ENCODE data around the gene CPEB4. TPM values are rescaled to one million over a fixed set of nuclear protein-coding genes. Genes with fewer than 3 reads are reported as not detected.

CPEB4 gene
- total RNA-seq, 1 experiment from 2014 or later = 26.6 TPM

DNA sequence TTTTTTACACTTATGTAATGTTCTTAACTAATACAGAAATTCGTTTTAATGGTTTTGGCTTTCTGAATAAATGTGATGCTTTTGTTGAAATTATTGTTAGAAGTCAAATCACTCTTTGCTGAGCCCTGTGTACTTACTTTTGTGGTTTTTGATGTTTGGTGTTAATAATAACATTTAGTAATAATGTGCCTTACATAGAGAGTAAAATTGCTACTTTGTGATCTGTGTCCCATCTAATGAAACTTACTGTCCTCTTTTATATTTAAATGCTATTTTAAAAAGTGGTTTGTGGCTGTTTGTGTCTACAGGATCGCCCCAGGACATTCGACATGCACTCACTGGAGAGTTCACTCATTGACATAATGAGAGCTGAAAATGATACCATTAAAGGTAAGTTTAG, 22.1 kb downstream of the CPEB4 start:
- no peak for DNase-seq (ENCODE audit: extremely low read depth, low read depth)

GRCh38 chr5:173911623-173912022, 23.5 kb downstream of the CPEB4 start:
- DNase-seq (ENCODE audit: extremely low read depth, low read depth) = no peak

GRCh38 chr5:173913686-173914321, 25.7 kb downstream of the CPEB4 start:
- DNase-seq (ENCODE audit: extremely low read depth, low read depth) = no peak

- no peak for DNase-seq (ENCODE audit: extremely low read depth, low read depth)
These were observed 27.3 kb downstream of the CPEB4 start for GRCh38 chr5:173915310-173916014.

- DNase-seq (ENCODE audit: extremely low read depth, low read depth) = no peak
These were observed 28.1 kb downstream of the CPEB4 start for GRCh38 chr5:173916233-173916632.

GRCh38 chr5:173917788-173918786, 29.9 kb downstream of the CPEB4 start:
- DNase-seq (ENCODE audit: extremely low read depth, low read depth) = peak; percentile 80

- DNase-seq (ENCODE audit: extremely low read depth, low read depth) = no peak
These were observed 31.3 kb downstream of the CPEB4 start for GRCh38 chr5:173919443-173919842.

- no peak for DNase-seq (ENCODE audit: extremely low read depth, low read depth)
These were observed 32.0 kb downstream of the CPEB4 start for GRCh38 chr5:173920024-173920753.

DNA sequence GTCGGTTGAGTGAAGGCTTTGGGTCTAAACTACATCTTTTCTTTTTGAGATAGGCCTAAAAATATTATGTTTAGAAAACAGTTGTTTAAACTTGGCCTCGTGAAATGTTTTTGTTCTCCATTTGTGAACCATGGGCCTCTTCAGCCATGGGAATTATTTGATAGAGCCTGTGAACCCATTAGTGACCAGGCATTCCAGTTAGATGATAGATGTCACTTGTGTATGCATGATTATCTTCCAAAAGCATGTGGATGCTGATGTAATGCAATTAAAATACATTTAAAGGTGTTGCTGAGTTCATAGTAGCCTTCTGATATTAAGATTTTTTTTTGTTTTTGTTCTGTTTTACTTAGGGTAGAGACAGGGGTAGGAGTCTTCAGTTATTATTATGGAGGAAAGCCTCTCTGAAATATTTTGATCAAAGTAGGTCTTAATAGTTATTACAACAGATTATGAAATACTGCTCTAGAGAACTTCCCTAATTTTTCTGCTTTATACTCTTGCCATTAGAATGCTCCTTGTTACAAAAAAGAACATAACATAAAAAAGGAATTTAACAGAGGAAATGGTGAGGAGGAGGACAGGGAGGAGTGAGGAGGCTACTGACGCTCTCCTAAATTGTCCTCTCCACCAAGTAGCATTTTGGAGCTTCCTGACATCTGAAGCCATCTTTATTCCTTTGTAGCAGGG, 32.9 kb downstream of the CPEB4 start:
- no peak for DNase-seq (ENCODE audit: extremely low read depth, low read depth)

DNA sequence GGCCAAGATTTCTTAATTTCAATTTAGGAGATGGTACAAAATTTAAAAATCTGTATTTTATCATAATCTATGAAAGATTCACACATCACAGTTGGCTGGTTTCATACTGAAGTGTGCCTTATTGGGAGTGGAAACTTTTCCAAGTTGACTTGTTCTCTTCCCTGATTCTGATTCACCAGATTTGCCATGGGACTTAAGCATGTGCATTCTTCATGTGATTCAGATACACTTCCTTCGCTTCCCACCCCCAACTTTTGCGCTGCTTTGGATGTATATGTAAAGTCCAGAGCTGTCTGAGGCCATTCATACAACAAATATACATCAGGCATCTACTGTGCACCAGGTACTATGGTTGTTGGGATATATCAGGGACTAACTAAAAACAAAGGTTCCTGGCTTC, 34.4 kb downstream of the CPEB4 start:
- no peak for DNase-seq (ENCODE audit: extremely low read depth, low read depth)

DNA sequence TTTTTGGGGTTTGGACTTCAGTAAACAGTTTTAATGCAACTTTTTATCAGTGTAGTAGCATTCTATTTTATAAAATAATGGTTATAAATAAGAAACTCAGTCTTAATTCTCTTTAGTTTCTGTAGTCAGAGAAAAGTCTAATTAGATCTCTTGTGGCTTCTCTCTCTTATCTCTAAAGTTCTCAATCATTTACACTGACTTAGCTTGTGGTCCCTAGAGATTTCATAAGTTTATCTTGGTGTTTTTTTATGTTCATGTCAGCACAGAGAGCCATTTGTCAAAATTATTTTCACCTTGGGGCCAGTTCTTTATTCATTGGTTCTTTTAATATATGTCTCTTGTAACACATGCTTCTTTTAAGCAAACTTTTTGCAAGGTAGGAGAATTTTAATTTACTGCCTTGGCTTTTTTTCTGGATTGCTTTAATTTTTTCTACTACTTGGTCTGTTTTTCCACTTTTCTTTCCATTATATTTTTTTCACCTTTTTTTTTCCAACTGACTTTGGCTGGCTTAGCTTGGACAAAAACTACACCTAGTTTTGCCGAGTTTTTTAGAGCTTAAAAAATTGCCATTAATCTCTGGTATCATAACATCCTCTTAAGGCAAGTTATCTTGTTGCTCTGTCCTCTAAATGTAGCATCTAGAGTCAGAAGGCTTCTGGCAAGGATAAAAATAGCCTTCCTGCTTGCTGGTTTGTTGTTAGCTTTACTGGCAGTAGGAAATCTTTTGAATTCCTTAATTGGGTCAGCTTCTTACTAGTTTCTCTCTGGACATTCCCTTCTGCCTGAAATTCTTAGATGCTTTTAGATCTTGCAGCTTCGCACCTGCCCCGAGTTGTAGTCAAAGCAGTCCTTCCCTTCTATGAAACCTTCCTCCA, 35.3 kb downstream of the CPEB4 start:
- no peak for DNase-seq (ENCODE audit: extremely low read depth, low read depth)

- DNase-seq (ENCODE audit: extremely low read depth, low read depth) = no peak
These were observed 36.8 kb downstream of the CPEB4 start for GRCh38 chr5:173924899-173925298.

GRCh38 chr5:173925449-173926071, 37.4 kb downstream of the CPEB4 start:
- DNase-seq (ENCODE audit: extremely low read depth, low read depth) = peak; percentile 47

DNA sequence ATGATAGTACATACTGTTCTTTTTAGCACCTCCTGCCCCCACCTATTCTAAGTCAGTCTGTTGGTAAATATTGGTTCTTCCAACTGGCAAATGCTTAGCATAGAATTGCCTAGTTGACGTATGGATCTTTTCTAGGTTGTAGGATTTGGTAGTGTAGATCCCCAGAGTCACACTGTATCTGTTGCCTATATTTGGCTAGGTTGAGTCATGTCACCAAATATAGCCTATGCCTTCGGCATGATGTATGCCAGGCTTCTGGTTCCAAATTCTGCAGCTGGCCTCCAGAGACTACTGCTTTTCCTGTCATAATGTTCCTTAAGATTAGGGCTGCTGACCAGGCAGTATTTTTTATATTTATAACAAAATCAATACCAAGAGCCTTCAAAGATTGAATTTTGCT, 38.2 kb downstream of the CPEB4 start:
- no peak for DNase-seq (ENCODE audit: extremely low read depth, low read depth)

- DNase-seq (ENCODE audit: extremely low read depth, low read depth) = no peak
These were observed 40.9 kb downstream of the CPEB4 start for GRCh38 chr5:173928871-173929574.

DNA sequence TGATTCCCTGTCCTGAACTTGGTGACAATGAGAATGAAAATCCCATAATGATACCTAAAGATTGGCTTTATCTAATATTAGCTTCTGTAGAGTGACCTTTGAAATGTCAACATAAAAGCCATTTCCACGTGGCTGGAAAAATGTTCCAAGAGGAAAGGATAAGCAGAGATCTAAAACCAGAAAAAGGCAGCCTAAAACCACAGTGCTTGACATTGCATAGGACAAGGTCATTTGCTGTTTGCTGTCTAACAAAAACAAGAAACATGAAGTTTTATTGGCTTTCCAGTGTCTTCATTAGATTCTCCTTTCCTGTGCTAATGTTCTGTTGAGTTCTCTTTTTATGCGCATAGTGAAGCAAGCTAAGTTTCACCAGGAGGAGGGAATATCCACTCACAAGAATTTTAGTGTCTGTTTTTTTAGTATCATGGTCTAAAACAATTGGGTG, 44.6 kb downstream of the CPEB4 start:
- no peak for DNase-seq (ENCODE audit: extremely low read depth, low read depth)

DNA sequence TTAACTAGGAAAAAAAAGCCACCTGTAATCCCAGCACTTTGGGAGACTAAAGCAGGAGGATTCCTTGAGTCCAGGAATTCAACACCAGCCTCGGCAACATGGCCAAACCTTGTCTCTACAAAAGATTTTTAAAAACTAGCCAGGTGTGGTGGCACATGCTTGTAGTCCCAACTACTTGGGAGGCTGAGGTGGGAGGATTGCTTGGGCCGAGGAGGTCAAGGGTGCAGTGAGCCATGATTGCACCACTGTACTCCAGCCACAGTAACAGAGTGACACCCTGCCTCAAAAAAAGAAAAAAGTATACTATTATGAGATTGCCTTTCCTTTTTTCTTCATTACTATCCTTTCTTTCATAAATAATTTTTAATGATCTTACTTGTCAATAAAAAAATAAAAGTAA, 45.8 kb downstream of the CPEB4 start:
- no peak for DNase-seq (ENCODE audit: extremely low read depth, low read depth)

DNA sequence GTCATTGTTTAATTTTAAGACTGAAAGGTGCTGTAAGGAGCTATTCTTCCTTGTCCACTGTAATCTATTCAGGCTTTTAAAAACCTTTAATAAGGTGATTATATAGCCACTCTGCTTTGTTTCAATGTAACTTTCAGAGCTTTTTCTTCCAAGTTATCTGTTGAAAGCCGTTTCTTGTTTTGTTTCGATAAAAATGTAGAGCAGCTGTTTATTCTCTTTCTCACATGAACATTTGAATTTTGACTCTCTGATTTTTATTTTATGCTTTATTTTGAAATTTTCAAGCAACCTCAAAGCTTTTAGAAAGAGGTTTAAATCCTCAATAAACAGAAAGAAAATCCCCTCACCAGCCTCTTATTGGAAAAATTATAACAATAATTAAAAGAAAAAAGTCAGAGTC, 47.2 kb downstream of the CPEB4 start:
- DNase-seq (ENCODE audit: extremely low read depth, low read depth) = no peak

Data from NCI-H460 (cell line).